ENCODE data around the gene RIMKLB. TPM values are rescaled to one million over a fixed set of nuclear protein-coding genes. Genes with fewer than 3 reads are reported as not detected.

Gene RIMKLB
- total and polyA plus RNA-seq, 2 of the 4 experiments (the other 2 are of a cell fraction) = 12.5 to 18.8 TPM

DNA sequence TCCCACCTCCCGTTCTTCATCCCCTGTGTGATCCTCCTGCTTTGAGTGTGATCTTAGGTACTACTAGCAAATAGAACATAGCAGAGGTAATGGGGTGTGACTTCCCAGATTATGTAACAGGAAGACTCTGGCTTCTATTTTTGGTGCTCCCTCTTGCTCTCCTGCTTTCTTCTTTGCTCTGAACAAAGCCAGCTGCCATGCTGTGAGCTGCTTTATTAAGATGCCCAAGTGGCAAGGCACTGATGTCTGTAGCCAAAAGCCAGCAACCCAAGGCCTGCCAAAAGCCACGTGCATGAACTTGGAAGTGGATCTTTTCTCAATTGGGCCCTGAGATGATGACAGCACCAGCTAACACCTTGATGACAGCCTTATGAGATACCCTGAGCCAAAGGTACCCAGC is 29.4 kb upstream of the RIMKLB start:
- Histone ChIP-seq H4K91ac (ENCODE audit: insufficient read depth, low read depth, low read length) (no peak overlapping the region), H2BK5ac (ENCODE audit: low read depth, low read length, poor library complexity, severe bottlenecking) (no peak overlapping the region), H3K36me3 (ENCODE audit: control insufficient read depth, insufficient read depth, low read length) (no peaks in the 10 kb centered on the region), H3K9me1 (ENCODE audit: insufficient read depth, low read length) (no peaks in the 10 kb centered on the region), H3K27me3 (ENCODE audit: control insufficient read depth, insufficient read depth, low read length) (peaks cover 4% of the 10 kb centered on the region), H2BK120ac (ENCODE audit: low read depth, low read length) (no peak overlapping the region), H4K20me1 (ENCODE audit: insufficient read depth, low read length) (no peaks in the 10 kb centered on the region), H3K23ac (ENCODE audit: low read depth, low read length) (no peak overlapping the region), H3K79me1 (ENCODE audit: low read depth in 1 of 2, low read length in 2 of 2) (no peaks in the 10 kb centered on the region), H3K4me2 (ENCODE audit: low read depth, low read length) (no peak overlapping the region), H3K4me1 (ENCODE audit: control insufficient read depth, insufficient read depth, low read length) (no peaks in the 10 kb centered on the region), H3K18ac (ENCODE audit: low read depth, low read length) (no peak overlapping the region), H3K9me3 (ENCODE audit: control insufficient read depth, insufficient read depth, low read length) (no peaks in the 10 kb centered on the region), H2BK15ac (ENCODE audit: low read depth, low read length) (no peak overlapping the region), H2BK20ac (ENCODE audit: low read depth, low read length) (no peak overlapping the region), H3K27ac (ENCODE audit: insufficient read depth, low read length) (no peak overlapping the region), H3K4ac (ENCODE audit: low read depth, low read length) (no peak overlapping the region), H3K4me3 (ENCODE audit: insufficient read depth, low read depth, low read length) (no peak overlapping the region), H2AFZ (replicated peaks; ENCODE audit: low read length, poor library complexity) (no peak overlapping the region), H3K14ac (replicated peaks; ENCODE audit: low read depth, low read length) (no peak overlapping the region), H4K8ac (ENCODE audit: low read depth in 2 of 2, low read length in 2 of 2) (no peak overlapping the region), H3K56ac (ENCODE audit: extremely low read depth, insufficient read depth, low read length) (no peak overlapping the region), H4K5ac (ENCODE audit: low read depth, low read length) (no peak overlapping the region), H2AK5ac (ENCODE audit: low read depth, low read length) (no peak overlapping the region), H2AK9ac (replicated peaks; ENCODE audit: low read depth, low read length, poor library complexity) (no peak overlapping the region), H3K9ac (ENCODE audit: low read depth, low read length) (no peak overlapping the region)
- WGBS, 2 experiments (ENCODE audit: extremely low coverage in 2 of 2, insufficient read length in 1 of 2) = no CpG with 5 or more reads among the region's 2 CpGs
- no peak for DNase-seq
- intact Hi-C loops (cut with micrococcal nuclease) = no loop called here
- ATAC-seq (ENCODE audit: low read depth) = no peak
- POLR2A ChIA-PET (ENCODE audit: unreplicated experiment) = no interaction called here
- dilution Hi-C loops (cut with HindIII; ENCODE audit: low sequenced_read_pairs, unreplicated experiment) = no loop called here
- TF ChIP-seq MAZ (IDR thresholded peaks at IDR 0.05; ENCODE audit: borderline replicate concordance, low read depth, low read length) = no peak
- no peak for TF ChIP-seq MAFK (IDR thresholded peaks at IDR 0.05; ENCODE audit: low read depth, low read length)
- TF ChIP-seq RFX5 (IDR thresholded peaks at IDR 0.05; ENCODE audit: low read depth, low read length) = no peak
- TF ChIP-seq FOS (IDR thresholded peaks at IDR 0.05; ENCODE audit: low read depth, low read length) = no peak
- TF ChIP-seq RAD21 (IDR thresholded peaks at IDR 0.05; ENCODE audit: low read length) = no peak
- no peak for TF ChIP-seq POLR2A (IDR thresholded peaks at IDR 0.05; ENCODE audit: low read depth, low read length)
- no peak for TF ChIP-seq NFE2L2 (IDR thresholded peaks at IDR 0.05; ENCODE audit: low read depth, low read length)
- TF ChIP-seq RCOR1 (IDR thresholded peaks at IDR 0.05; ENCODE audit: insufficient replicate concordance, low read length) = no peak
- CTCF ChIA-PET = interaction anchor here (0.6 kb wide), 1 partner anchor 150 kb away, joined by 3 read pairs; no protein-coding TSS in a partner anchor
- in situ Hi-C loops (cut with MboI; ENCODE audit: low sequenced_read_pairs) = no loop called here
- no TSS peak for BruUV-seq (replicated peaks)
